Body of pancreas (tissue), 4 donors: ENCODE data around the gene CCDC138.

Experiments
- CTCF ChIP-seq, 7 experiments: fragments of 450-650 bp in 4 of 7; fragments of 200-600 bp in 3 of 7; sonication (generic) in 3 of 7; IDR thresholded peaks; one replicate each; pipeline ENCODE4 v1.5.1; 2016 to 2019; ENCODE audit warnings: antibody characterized with exemption in 7 of 7
- POLR2A ChIP-seq, 3 donors: fragments of 450-650 bp; IDR thresholded peaks; one replicate each; pipeline ENCODE4 v1.6.1; 2016; ENCODE audit warnings: antibody characterized with exemption in 3 of 3, mild to moderate bottlenecking in 2 of 3

DNA sequence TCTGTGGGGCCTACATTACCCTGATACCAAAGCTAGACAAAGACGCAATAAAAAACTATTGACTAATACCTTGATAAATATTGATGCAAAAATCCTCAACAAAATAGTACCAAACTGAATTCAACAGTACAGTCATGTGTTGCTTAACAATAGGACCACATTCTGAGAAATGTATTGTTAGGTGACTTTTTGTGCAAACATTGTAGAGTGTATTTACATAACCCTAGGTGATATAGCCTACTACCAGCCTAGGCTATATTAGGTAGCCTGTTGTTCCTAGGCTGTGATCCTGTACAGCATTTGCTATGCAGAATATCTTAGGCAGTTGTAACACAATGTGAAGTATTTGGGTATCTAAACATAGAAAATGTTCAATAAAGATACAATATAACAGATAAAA is 36.7 kb downstream of the CCDC138 start:
- no peak for TF ChIP-seq CTCF (IDR thresholded peaks at IDR 0.05)
- TF ChIP-seq POLR2A (IDR thresholded peaks at IDR 0.05), result no peak
